ENCODE data around the gene EXOC3L4.

EXOC3L4 gene

GRCh38 chr14:103071544-103072251, 22.8 kb upstream of the EXOC3L4 start:
- DNase-seq, result no peak

GRCh38 chr14:103072595-103073366, 21.7 kb upstream of the EXOC3L4 start:
- no peak for DNase-seq

- no peak for DNase-seq
Observed at GRCh38 chr14:103073367-103073875, 21.1 kb upstream of the EXOC3L4 start.

GRCh38 chr14:103073876-103074728, 20.4 kb upstream of the EXOC3L4 start:
- DNase-seq, result no peak

GRCh38 chr14:103074729-103075367, 19.7 kb upstream of the EXOC3L4 start:
- peak; percentile 10 to 20 for DNase-seq

GRCh38 chr14:103078420-103078749, 16.1 kb upstream of the EXOC3L4 start:
- DNase-seq, result peak; percentile 71 to 80

GRCh38 chr14:103078860-103079587, 15.5 kb upstream of the EXOC3L4 start:
- DNase-seq, result no peak

- DNase-seq, result no peak
Observed at GRCh38 chr14:103081951-103082350, 12.6 kb upstream of the EXOC3L4 start.

GRCh38 chr14:103084021-103084919, 10.3 kb upstream of the EXOC3L4 start, which contains the start of gene LBHD2:
Gene LBHD2 (plus strand): TSS chr14:103084210. CDS start chr14:103086013, 1,803 bp downstream.
- DNase-seq, result no peak

GRCh38 chr14:103085106-103086091, 9.1 kb upstream of the EXOC3L4 start:
- DNase-seq, result no peak

GRCh38 chr14:103086771-103087342, 7.7 kb upstream of the EXOC3L4 start:
- no peak for DNase-seq

- no peak for DNase-seq
Observed at GRCh38 chr14:103087343-103087835, 7.1 kb upstream of the EXOC3L4 start.

GRCh38 chr14:103088921-103089320, 5.6 kb upstream of the EXOC3L4 start:
- DNase-seq, result no peak

- DNase-seq, result no peak
Observed at GRCh38 chr14:103089386-103090335, 4.9 kb upstream of the EXOC3L4 start.

GRCh38 chr14:103090481-103091020, 4.0 kb upstream of the EXOC3L4 start:
- no peak for DNase-seq

GRCh38 chr14:103091041-103091882, 3.3 kb upstream of the EXOC3L4 start:
- peak; percentile 79 to 81 for DNase-seq

- no peak for DNase-seq
Observed at GRCh38 chr14:103091883-103092222, 2.7 kb upstream of the EXOC3L4 start.
